Cardiac fibroblast (primary cell): Measurements from ENCODE around the gene TM2D1.

Experiments
- DNase-seq, 2 donors: peaks; one replicate each; pipeline versions ENCODE4 v3.0.0 to v3.0.0-alpha.2; 2010; ENCODE audit warnings: low read depth in 2 of 2
- H3K4me3 ChIP-seq, 2 donors: replicated peaks in 1 of 2; 1 replicate in 1 of 2; 2 replicates in 1 of 2; pipeline ENCODE4 v1.5.1; 2011; ENCODE audit warnings: low read depth in 2 of 2, low read length in 2 of 2, mild to moderate bottlenecking in 2 of 2, moderate library complexity in 1 of 2
- TF ChIP-seq, protein P1 (sequence below): IDR thresholded peaks from one replicate; pipeline ENCODE4 v1.5.1; 2011; ENCODE audit warnings: low read depth, mild to moderate bottlenecking, low read length, inconsistent platforms

Gene TM2D1

DNA sequence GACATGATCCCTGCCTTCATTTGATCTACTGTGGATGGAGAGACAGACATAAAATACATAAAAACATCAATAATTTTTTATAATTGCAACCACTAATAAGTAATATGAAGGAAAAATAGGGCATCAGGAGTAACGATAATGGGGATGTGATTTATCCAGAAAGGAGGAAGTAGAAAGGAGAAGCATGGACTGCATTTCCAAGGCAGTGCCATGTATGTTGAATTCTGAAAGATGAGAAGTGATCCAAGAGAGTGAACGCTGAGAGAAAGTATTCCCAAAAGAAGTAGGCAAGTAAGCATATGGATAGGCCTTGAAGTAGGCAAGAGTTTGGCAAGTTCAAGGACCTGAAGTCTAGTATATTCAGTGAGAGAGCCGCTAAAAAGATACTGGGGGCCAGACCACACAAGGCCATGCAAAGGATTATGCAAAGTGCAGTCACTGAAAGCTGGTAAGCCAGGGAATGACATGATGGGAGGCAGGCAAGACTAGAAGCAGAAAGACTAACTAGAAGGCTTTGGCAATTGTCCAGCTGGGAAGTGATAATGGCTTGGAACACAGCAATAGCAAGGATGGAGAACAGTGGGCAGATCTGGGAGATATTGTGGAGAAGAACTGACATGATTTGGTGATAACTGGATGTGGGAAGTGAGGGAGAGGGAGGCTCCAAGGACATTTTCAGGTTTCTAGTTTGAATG, 85.9 kb downstream of the TM2D1 start:
- DNase-seq, result peak in 1 of 2 donors; percentile 48
- TF ChIP-seq, protein P1, sequence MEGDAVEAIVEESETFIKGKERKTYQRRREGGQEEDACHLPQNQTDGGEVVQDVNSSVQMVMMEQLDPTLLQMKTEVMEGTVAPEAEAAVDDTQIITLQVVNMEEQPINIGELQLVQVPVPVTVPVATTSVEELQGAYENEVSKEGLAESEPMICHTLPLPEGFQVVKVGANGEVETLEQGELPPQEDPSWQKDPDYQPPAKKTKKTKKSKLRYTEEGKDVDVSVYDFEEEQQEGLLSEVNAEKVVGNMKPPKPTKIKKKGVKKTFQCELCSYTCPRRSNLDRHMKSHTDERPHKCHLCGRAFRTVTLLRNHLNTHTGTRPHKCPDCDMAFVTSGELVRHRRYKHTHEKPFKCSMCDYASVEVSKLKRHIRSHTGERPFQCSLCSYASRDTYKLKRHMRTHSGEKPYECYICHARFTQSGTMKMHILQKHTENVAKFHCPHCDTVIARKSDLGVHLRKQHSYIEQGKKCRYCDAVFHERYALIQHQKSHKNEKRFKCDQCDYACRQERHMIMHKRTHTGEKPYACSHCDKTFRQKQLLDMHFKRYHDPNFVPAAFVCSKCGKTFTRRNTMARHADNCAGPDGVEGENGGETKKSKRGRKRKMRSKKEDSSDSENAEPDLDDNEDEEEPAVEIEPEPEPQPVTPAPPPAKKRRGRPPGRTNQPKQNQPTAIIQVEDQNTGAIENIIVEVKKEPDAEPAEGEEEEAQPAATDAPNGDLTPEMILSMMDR, result no peak
- H3K4me3 ChIP-seq, result no peak overlapping the region

DNA sequence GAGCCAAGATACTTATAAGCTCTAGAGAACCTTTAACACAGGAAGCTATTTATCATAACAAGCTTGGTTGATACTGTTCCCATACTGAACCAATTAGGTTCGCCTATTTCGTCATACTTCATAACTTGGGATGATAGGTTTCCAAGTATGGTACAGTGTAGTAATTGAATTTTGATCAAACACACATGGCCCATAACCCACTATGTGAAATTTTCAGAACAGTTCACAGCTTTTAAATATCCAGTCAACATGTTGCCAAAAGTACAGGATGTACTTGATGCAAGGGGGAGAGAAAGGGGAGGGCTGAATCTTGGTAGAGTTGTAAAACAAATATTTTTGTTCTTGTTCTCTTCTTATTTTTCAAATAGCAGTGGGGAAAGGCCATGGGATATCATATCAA, 86.6 kb downstream of the TM2D1 start:
- TF ChIP-seq, protein P1, result no peak
- no peak overlapping the region for H3K4me3 ChIP-seq
- DNase-seq, result peak; percentile 65 to 92

DNA sequence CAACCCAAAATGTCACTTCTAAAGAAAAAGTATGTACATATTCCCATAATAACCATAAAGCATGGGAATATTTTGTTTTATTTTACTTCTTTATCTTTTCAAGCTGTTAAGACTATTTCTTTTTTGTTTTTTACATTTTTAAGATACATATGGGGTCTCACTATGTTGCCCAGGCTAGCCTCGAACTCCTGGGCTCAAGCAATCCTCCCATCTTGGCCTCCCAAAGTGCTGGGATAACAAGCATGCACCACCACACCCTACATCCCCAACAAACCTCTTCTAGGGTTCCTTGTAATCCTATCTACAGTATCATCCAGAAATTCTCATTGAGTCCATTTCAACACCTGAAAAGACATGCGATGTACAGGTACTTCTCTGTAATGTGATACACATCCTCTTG, 87.5 kb downstream of the TM2D1 start:
- no peak overlapping the region for H3K4me3 ChIP-seq
- no peak for DNase-seq
- TF ChIP-seq, protein P1, result no peak

DNA sequence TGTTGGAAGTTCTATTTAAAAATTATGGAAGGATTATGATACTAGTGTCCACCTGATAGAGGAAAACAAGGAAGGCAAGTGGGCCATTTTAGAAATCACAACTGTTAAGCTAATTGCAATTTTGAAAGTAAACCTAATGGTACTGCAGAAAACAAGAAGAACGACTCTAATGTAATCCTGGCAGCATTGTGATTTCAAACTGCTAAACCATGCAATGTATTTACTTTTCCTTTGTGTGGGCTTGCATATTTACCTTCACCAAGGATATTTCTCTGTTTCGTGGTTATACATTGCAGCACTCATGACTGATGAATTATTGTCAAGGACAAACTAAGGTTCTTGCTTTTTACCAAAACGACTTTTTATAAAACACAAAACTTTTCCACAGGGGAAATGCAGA, 88.1 kb downstream of the TM2D1 start:
- DNase-seq, result no peak
- H3K4me3 ChIP-seq, result no peak overlapping the region
- TF ChIP-seq, protein P1, result no peak

DNA sequence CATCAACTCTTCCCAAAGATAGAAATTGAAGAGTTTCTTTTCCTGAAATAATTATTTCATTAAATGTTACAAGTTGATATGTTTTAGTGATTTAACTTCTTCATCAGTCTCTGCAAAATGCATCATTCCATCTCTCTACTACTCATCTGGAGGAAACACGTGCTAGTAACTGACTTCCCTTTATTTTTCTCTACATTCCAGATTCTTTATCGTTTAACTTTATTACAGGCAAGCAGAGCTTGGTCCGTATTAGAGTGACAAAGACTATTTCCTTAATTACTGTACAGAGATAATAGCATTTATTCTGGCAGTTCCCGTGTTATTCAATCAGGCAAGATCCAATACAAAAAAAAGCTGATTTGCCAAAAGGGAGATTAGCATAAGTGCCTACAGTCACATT, 88.6 kb downstream of the TM2D1 start:
- TF ChIP-seq, protein P1, result no peak
- no peak for DNase-seq
- no peak overlapping the region for H3K4me3 ChIP-seq

DNA sequence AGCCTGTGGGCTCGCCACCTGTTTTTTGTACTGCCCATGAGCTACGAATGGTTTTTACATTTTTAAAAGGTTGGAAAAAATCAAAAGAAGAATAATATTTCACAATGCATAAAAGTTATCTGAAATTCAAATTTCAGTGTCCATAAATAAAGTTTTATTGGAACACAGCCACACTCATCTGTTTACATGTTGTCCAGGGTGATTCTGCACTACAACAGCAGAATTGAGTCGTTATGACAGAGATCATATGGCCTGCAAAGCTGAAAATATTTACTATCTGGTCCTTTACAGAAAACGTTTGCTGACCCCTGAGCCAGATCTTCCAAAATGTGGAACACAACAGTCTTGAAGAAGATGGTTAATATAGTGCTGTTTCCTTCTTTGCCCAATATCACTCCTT, 89.4 kb downstream of the TM2D1 start:
- DNase-seq, result no peak
- TF ChIP-seq, protein P1, result no peak
- H3K4me3 ChIP-seq, result no peak overlapping the region

DNA sequence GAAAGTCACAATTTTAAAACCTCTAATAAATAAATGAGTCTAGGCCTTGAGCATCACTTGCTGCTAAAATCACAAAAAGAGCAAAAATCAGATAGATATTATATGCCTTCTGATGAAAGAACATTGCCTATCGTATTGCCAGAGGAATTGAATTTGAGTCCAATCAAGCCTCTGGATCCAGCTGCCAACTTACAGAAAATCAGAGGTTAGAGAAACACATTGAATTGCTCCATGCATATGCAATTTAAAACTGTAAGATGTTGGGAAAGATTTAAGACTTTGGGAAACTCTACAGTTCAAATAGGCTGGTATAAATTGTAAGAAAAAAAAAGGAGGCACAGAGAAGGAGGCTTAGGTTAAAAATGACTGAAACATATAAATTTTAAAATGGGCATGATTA, 93.5 kb downstream of the TM2D1 start:
- TF ChIP-seq, protein P1, result no peak
- H3K4me3 ChIP-seq, result no peak overlapping the region
- DNase-seq, result no peak
